Activated CD8-positive, alpha-beta memory T cell treated with anti-CD3 and anti-CD28 coated beads for 36 hours (primary cell): ENCODE data around the gene GSTM4. TPM values are rescaled to one million over a fixed set of nuclear protein-coding genes. Genes with fewer than 3 reads are reported as not detected.

Source experiments
- total RNA-seq, 2 experiments: library from RNA; stranded (reverse); gene quantifications; one replicate each; pipeline ENCODE4 v1.2.3, GENCODE V29; 2021

Gene GSTM4
- total RNA-seq, 2 experiments from 2014 or later, result 1.4 to 1.8 TPM

Other genes with a start within 250 kb of the GSTM4 start
- gene PSMA5, start 229.7 kb upstream of the GSTM4 start, total RNA-seq, result 100 to 1,000 TPM; 223 to 233 TPM
- gene SYPL2, start 189.6 kb upstream of the GSTM4 start, total RNA-seq, result under 1 TPM; 0.06 to 0.13 TPM
- 10 to 100 TPM; 16.5 to 16.8 TPM for gene ATXN7L2, start 172.2 kb upstream of the GSTM4 start, total RNA-seq
- gene CYB561D1, start 162.0 kb upstream of the GSTM4 start, total RNA-seq, result 1 to 10 TPM; 7.1 to 8.2 TPM
- gene AMIGO1, start 146.4 kb upstream of the GSTM4 start, total RNA-seq, result 1 to 10 TPM; 2.6 to 3.2 TPM
- not detected for gene GPR61, start 116.2 kb upstream of the GSTM4 start, total RNA-seq
- gene GNAI3, start 107.5 kb upstream of the GSTM4 start, total RNA-seq, result 1 to 10 TPM; 9.2 to 9.3 TPM
- 1 to 10 TPM; 1.3 to 1.4 TPM for gene GNAT2, start 36.5 kb upstream of the GSTM4 start, total RNA-seq
- 100 to 1,000 TPM in 1 of 2 experiments, 10 to 100 TPM in 1; 82.3 to 101 TPM for gene AMPD2, start 36.3 kb upstream of the GSTM4 start, total RNA-seq
- 1 to 10 TPM; 3.1 to 4.1 TPM for gene GSTM2, start 12.0 kb downstream of the GSTM4 start, total RNA-seq
- gene GSTM1, start 31.7 kb downstream of the GSTM4 start, total RNA-seq, result not detected
- gene GSTM5, start 56.2 kb downstream of the GSTM4 start, total RNA-seq, result not detected
- gene GSTM3, start 84.9 kb downstream of the GSTM4 start, total RNA-seq, result 10 to 100 TPM in 1 of 2 experiments, 1 to 10 TPM in 1; 8.6 to 11.8 TPM
- gene EPS8L3, start 107.8 kb downstream of the GSTM4 start, total RNA-seq, result not detected